Stimulated activated CD4-positive, alpha-beta T cell treated with anti-CD3 and anti-CD28 coated beads, Interleukin-4, amount 100 ng/mL, for 24 hours (primary cell): ENCODE results near the gene BLM.
A peak's percentile ranks its signal among the peaks of the same experiment; 100 is the strongest.
"Not testable (repeated sequence)": the region's sequence is repeated elsewhere in the genome, so short reads cannot be mapped to it uniquely, and the experiment has no call there.

Experiments
- DNase-seq: peaks from one replicate; pipeline ENCODE4 v3.0.0-alpha.2; 2020

BLM gene

DNA sequence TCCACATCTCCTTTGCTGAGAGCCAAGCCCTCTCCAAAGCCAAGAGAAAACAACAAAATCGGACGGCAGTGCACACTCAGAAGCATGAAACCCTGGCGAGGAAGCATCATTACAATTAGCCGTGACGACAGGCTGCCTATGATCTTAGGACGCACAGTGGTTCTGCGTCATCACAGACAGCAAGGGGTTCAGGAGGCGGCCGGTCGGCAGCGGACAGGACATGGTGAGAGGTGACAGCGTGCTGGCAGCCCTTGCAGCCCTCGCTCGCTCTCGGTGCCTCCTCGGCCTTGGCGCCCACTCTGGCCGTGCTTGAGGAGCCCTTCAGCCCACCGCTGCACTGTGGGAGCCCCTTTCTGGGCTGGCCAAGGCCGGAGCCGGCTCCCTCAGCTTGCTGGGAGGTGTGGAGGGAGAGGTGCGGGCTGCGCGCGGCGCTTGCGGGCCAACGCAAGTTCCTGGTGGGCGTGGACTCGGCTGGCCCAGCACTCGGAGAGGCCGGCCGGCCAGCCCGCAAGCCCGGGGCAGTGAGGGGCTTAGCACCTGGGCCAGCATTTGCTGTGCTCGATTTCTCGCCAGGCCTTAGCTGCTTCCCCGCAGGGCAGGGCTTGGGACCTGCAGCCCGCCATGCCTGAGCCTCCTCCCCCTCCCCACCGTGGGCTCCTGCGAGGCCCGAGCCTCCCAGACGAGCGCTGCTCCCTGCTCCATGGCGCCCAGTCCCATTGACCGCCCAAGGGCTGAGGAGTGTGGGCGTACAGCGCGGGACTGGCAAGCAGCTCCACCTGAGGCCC is 108.2 kb downstream of the BLM start:
- not testable (repeated sequence) for DNase-seq

DNA sequence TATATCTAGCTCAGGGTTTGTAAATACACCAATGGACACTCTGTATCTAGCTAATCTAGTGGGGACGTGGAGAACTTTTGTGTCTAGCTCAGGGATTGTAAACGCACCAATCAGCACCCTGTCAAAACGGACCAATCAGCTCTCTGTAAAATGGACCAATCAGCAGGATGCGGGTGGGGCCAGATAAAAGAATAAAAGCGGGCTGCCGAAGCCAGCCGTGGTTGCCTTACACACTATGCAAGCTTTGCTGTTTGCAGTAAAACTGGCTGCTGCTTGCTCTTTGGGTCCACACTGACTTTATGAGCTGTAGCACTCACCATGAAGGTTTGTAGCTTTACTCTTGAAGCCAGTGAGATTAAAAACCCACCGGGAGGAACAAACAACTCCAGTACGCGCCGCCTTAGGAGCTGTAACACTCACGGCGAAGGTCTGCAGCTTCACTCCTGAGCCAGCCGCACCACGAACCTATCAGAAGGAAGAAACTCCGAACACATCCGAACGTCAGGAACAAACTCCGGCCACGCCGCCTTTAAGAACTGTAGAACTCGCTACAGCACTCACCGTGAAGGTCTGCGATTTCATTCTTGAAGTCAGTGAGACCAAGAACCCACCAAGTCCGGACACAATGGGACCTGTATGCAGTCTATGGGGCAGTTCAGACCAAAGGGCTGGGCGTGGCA is 109.2 kb downstream of the BLM start:
- DNase-seq: not testable (repeated sequence)

DNA sequence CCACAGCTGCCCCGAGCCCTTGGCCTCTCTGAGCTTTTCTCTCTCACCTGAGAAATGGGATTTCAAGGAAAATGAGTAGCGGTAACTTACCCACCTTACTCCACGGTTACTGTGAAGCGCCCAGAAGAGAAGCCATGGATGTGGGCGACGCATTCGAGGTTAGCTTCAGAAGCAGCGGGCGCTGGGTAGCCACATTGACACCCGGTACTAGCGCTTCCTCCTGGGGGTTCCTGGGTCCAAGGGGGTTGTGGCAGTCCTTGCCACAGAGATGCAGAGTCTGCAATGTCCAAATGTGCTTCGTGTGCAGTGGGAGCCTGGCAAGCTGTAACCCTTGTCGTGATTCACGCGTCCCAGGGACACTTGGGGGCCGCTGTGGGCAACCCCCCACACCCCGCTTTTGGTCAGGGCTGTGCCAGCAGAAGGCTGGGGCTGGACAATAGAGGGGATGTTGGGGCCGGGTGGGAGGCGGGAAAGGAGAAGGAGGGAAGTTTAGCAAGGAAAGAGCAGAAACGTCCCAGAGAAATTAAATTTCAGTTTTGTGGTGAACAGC is 109.8 kb downstream of the BLM start:
- no peak for DNase-seq

DNA sequence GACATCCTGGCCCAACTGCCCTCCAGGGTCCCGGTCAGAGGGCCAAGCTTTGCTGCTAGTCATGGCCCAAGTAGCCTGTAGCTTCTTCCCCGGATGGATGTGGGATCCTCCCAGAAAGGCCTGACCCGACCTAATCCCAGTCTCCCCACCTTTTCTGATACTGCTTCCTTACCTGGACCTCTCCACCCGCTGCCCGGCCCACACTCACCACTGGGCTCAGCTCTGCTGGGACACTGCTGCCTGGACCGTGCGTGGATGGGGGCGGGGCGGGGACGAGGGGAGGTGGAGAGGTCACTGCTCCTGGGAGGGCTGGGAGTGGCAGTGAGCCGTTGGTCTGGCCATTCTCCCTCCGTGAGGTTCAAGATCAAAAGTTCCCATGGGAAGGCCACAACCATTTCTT is 111.0 kb downstream of the BLM start:
- no peak for DNase-seq

DNA sequence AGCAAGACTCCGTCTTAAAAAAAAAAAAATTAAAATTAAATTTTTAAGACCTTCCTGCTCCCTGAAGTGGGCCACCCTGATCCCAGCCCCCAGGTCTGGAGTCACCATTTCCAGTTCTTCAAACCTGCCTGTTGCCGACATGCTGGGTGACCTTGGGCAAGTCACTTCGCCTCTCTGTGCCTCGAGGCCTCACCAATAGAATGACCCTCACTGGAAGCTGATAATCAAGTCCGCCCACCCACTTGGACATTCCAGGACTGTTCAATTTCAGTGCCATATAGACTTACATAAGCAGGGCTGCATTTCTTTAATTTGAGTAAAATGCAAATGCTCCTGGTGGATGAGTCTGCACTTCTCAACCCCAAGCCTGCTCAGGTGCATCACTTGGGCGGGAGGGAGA is 112.0 kb downstream of the BLM start:
- DNase-seq: no peak

DNA sequence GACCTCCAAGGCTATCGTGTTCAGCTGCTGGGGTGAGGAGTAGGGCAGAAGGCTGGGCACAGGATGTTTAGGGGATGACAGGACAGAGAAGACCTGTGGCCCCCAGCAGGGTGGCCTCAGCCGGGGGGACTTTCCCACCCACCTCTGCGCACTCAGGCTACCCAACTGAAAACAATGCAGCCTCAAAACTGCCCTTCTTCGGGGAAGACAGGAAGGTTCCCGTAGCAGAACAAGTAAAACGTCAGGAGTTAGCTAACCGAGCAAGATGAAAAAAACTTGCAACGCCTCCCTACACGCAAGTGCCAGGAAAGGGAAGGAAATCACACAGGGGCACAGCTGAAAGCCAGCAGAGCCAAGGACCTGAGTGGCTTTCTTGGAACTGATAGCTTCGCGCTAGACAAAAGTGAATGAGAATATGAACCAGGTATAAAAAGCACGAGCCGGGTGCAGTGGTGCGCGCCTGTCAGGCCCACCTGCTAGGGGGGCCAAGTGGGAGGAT is 112.8 kb downstream of the BLM start:
- peak; percentile 47 for DNase-seq

DNA sequence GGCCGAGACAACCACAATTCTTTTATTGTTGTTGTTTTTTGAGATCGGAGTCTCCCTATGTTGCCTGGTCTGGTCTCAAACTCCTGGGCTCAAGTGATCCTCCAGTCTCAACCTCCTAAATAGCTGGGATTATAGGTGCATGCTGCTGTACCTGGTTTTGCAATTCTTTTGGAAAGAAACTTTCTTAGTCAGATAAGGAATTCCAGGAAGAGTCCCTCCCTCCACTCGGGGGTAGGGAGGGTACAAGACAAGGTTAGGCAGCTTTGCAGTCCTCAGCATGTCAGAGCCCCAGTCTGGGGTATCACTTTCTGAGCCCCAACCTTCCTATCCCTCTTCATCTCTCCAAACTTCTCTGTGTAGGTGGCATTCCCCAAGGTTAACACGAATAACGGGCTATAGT is 117.5 kb downstream of the BLM start:
- no peak for DNase-seq

DNA sequence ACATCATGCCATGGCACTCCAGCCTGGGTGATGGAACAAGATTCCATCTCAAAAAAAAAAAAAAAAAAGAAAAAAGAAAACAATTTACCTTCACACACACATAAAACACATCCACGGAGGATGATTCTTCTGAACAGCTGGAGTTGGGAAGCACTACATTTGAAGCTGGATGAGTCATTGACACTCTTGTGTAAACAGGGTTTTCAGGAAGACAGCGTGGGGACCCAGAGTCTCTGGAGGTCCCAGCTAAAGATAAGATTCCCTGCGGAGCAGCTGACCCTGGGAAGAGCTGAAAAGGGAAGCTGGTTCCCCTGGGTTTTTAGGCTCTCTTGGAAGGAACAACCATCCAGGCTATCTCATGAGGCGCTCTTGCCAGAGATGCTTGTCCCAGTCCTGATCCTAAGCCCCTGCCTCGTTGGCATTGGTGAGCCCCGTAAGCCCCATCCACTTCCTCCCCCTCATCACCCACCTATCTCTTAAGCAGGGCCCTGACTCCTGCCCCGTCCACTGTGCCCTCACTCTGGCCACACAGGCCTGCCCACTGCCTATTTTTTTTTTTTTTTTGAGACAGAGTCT is 119.2 kb downstream of the BLM start:
- DNase-seq: no peak

DNA sequence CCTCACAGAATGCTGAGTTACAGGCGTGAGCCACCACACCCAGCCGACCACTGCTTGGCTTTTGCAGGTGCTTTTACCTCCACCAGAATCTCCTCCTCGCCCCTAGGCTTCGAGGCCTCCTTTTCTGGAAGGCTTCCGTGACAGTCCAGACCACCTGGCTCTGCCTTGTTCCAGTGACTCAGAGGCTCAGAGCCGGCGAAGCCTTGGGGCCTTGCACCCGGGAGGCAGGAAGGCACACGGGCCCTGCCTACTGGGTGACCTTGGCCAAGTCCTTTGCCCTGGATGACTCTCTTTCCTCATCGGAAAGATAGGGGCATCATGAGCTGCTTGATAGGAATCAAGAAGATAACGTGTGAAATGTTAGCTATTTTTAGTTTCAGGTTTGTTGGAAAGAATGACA is 119.9 kb downstream of the BLM start:
- peak; percentile 39 for DNase-seq

DNA sequence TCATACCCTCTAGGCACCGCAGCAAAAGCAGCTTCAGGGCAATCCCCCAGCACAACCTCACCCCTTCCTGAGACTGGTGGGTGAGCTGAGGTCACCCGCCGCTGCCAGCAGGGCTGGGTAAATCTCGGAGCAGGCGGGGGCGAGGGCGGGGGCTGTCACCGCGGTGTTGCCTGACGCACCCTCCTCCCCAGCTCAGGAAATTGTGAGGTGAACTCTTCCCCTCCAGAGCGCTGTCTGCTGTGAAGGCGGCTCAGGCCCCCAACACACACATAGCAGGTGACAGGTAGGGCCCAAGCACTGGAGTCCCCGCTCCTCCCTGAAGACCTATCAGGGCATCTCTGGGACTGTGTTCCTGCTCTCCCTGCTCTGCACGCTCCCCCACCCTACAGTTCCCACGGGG is 121.0 kb downstream of the BLM start:
- DNase-seq: peak; percentile 86

DNA sequence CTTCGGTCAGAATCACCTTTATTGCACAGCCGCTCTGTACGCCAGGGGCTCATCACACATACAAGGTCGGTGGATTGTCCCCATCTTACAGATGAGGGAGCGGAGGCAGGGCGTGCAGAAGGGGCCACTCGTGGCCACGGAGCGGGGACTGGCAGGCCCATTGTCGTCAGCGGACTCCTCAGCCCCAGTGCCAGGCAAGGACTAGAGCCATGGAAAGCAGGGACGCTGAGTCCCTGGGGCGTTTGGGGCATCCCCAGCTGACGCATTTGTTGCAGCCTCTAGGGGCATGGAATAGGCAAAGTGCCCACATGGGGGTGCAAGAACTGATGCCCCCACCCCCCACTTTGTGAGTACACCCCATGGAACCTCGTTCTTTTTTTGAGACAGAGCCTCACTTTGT is 121.4 kb downstream of the BLM start:
- peak; percentile 22 for DNase-seq

DNA sequence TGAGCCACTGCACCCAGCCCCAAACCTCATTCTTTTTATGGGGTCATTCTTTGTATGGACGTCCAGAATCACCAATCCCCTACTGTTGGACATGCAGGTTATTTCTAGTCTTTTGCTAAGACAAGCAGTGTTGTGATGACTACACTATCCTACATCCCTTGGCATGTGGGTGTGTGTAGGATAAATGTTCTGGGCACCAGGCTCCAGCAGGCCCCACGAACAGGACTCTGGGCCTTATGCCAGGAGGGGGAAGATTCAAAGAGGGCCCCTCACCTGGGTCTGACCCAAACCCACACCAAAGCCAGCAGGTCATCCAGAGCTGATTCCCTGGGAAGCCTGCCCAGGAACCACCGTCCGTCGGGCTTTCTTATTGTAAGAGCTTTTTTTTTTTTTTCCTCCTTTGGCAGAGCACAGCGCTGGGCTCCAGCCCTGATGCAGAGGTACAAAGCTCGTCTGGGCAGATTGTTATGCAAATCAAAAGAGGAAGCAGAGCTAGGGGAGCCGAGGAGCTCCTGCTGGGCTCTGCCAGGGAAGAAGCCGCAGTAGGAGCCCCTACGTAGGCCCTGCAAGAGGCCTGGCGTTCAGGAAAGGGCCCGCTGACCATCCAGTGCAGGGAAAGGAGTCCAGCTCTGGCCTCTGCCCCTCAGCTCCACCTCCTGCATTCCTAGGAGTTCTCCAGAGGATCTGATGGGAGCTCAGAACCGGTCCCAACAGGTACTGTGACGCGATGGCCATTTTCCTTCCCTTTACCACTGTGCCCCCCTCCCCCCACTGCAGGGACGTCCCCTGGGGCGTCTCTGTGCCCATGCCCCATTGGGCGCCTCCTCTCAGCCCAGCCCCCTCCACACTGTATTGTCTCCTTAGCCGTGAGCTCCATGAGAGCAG is 122.3 kb downstream of the BLM start:
- DNase-seq: no peak

DNA sequence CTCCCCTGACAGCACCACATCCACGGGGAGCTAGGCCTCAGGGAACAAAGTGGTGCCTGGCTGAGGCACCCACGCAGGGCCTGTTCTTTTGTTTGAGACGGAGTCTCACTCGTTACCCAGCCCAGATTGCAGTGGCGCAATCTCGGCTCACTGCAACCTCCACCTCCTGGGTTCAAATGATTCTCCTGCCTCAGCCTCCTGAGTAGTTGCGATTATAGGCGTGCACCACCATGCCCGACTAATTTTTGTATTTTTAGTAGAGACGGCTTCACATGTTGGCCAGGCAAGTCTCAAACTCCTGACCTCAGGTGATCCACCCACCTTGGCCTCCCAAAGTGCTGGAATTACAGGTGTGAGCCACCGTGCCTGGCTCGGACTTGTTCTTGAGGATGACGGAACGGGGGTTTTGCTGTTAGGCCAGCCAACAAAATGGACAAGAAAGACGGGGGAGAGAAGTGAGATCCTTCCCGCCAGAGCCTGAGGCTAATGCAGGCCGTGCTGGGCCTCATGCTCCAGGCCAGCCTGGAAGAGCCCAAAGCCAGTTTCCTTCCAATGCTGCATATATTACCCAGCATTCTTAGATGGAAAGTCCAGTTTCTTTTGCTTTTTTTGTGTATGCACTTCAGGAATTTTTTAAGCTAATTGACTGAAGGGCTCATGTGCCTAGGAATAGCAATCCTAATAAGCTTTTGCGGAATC is 123.2 kb downstream of the BLM start:
- DNase-seq: no peak

DNA sequence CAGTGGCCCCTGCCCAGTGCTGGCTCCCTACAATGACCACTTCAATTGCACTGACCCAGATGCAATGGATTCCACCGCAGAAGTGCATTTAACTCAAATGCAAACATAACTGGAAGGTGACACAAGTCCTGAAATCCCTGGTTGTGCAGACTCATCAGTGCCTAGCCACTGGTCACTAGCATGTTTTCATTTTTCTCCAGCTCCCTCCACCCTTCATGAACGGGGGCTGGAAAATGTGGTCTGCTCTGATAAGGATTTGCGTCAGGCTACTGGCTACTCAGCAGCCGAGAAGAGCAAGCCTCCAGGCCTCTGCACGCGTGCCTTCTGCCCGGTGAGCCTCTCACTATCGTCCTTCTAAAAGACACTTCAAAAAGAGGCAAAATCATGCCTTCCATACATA is 123.8 kb downstream of the BLM start:
- no peak for DNase-seq

DNA sequence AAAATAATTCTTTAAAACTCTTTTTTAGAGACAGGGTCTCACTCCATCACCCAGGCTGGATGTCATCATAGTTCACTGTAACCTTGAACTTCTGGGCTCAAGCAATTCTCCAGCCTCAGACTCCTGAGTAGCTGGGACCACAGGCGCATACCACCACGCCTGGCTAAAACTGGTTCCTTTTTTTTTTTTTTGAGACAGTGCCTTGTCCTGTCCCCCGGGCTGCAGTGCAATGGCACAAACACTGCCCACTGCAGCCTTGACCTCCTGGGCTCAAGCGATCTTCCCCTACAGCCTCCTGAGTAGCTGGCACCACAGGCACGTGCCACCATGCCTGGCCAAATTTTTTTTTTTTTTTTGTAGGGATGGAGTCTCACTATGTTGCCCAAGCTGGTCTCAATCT is 127.5 kb downstream of the BLM start:
- no peak for DNase-seq

DNA sequence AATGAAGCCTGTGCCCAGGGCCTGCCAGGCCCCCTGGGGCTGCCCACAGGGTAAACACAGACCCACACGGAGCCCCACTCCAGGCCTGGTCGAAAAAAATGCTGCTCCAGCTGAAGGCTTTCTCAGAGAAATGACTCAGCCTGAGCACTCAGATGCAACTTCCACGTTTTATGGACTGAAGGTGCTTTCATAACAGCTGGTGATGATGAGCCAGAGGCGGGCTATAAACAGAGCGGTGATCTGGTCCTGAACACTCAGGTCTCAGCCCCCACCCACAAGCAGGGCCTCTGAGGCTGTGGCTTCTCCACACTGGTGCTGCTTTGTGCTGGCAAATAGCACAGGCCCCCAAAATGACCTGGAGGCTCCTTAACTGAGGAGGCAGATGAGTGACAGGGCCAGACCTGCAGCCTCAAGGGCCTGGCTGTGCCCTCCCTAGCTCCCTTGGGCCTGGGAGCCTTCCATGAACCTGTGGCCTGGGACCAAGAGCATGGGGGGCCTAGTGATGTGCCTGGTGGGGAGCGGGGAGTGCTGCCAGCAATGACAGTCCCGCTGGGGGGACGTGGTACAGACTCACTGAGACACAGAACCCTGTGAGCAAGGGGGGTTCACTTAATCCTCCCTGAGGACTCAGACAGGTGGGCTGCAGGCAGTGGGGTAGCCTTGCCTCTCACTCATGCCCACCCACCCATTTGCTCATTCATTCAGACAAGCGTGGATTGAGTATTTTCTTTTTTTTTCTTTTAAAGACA is 128.2 kb downstream of the BLM start:
- DNase-seq: peak; percentile 53

DNA sequence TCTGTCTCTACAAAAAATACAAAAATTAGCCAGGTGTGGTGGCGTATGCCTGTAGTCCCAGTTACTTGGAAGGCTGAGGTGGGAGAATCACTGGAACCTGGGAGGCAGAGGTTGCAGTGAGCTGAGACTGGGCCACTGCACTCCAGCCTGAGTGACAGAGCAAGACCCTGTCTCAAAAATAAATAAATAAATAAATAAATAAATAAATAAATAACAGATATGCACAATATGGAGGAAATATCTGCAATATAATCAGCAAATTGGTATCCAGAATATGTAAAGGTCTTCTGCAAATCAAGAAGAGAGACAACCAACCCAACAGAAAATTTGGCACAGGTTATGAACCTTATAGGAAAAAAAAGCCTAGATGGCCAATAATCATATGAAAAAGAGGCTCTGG is 132.3 kb downstream of the BLM start:
- DNase-seq: not testable (repeated sequence)

DNA sequence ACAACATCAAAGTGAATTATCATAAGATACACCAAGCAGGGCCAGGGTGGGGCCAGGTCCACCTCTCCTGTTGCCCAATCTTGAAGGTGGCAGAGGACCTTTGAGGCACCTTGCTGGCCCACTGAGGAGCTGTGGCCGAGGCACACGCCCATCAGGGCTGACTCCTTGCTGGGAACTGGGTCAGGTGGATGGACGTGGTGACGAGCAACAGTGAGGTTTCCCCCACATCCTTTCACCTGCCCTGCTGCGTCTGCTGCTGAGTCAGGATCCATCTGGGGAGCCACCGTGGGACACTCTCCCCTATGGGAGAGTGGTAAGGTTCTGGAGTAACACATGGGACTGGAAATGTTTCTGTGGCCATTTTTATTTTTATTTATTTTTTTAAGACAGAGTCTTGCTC is 134.0 kb downstream of the BLM start:
- no peak for DNase-seq

DNA sequence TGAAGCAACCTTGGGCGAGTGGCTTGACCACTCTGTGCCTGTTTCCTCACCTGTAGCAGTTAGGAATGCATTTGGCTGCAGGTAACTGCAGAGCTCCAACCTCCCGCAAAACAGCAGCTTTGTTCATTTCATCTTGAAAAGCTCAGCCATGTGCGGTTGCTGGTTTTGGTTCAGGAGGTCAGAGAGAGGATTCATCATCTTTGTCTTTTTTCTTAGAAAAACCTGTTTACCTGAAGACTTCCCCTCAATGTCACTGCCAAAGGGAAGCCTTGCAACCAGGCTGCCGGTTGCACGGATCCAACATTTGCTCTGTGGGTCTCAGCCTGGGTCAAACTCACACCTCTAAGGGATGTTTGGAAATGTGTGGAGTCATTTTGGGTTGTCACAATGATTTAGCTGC is 134.8 kb downstream of the BLM start:
- no peak for DNase-seq

DNA sequence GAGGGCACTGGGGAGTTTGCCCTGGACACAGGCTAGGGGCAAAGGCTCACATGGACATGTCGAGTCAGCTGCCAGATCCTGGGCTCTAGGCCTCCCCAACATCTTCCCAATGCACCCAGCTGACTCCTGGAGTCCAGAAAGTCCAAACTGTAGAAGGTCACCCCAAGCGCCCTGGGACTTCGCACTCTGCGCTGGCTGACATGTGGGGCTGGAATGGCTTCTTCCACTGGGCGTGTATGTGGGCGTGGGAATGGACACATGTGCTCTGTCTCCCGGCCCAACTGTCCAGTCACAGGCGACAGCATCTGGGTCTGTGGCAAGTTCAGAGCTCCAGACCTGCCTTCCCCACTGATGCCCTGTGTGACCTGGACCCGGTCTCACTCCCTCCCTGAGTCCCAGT is 138.0 kb downstream of the BLM start:
- no peak for DNase-seq

DNA sequence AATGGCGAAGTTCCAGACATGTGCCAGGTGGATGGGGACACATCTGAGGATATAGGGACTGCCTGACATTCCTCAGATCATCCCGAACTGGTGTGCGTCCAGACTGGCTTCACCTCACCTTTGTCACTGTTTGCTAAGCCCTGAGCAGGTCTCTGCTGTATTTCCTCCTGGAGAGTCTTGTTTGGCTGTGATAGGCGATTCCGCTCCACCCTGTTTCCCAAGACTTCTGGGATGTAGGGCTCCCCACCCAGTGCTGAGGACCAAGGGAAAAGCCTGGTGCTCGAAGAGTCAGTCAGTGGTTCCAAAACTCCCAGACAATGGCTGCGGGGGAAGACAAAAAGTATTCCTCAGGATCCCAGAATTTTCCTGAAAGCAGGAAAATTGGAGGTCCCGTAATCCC is 140.2 kb downstream of the BLM start:
- no peak for DNase-seq
